Left renal cortex interstitium (tissue), 4 donors: ENCODE data around the gene MRGPRD. TPM values are rescaled to one million over a fixed set of nuclear protein-coding genes. Genes with fewer than 3 reads are reported as not detected.

Experiments
- DNase-seq, 4 donors: peaks; one replicate each; pipeline ENCODE4 v3.0.0-alpha.2; 2013; ENCODE audit warnings: low read depth in 4 of 4, low spot score in 2 of 4, missing footprints in 1 of 4
- polyA plus RNA-seq, 4 donors: library from polyadenylated mRNA; unstranded; fragments of 120-200 nt; gene quantifications; one replicate each; pipeline ENCODE4 v1.2.1, GENCODE V29; 2013; ENCODE audit not compliant: insufficient read length in 4 of 4

Gene MRGPRD
- polyA plus RNA-seq, 4 donors = 0.11 TPM; not detected in 3

GRCh38 chr11:68996376-68997123, 15.8 kb upstream of the MRGPRD start:
- no peak for DNase-seq

- no peak for DNase-seq
Measured at GRCh38 chr11:68994894-68995285, 14.1 kb upstream of the MRGPRD start.

DNA sequence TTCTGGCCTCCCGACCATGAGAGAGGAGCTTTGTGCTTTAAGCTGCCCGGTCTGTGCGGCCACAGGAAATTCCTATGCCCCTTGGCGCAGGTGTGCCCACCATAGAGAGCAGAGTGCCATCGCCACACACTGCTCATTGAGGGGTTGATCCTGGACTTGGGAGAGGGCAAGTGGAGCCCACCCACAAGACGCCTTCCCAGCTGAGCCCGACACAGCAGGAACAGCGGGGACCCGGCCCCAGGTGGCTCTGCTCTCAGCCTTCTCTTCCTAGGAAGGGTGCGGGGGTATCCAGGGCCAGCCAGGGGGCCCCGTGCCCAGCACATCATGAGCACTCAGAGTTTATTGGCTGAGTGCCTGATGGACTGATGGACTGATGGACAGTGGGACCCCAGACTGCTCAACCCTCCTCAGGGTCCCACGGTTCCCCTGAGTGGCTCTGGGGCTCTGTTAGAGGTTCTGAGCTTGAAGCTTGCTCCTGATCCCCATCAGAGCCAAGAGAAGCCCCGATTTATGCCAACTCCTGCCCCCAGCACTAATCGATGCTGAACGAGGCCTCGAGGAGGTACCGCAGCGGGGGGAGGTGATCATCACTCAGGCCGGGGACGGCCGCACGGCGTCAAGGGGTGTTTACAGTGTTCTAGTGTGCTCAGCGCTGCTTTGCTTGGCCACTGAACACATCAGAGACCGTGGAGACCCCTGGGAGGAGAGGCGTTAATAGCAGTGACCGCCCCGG, 13.5 kb upstream of the MRGPRD start:
- DNase-seq = no peak

GRCh38 chr11:68993546-68993945, 12.8 kb upstream of the MRGPRD start:
- DNase-seq = no peak

GRCh38 chr11:68992743-68993255, 12.0 kb upstream of the MRGPRD start:
- no peak for DNase-seq

DNA sequence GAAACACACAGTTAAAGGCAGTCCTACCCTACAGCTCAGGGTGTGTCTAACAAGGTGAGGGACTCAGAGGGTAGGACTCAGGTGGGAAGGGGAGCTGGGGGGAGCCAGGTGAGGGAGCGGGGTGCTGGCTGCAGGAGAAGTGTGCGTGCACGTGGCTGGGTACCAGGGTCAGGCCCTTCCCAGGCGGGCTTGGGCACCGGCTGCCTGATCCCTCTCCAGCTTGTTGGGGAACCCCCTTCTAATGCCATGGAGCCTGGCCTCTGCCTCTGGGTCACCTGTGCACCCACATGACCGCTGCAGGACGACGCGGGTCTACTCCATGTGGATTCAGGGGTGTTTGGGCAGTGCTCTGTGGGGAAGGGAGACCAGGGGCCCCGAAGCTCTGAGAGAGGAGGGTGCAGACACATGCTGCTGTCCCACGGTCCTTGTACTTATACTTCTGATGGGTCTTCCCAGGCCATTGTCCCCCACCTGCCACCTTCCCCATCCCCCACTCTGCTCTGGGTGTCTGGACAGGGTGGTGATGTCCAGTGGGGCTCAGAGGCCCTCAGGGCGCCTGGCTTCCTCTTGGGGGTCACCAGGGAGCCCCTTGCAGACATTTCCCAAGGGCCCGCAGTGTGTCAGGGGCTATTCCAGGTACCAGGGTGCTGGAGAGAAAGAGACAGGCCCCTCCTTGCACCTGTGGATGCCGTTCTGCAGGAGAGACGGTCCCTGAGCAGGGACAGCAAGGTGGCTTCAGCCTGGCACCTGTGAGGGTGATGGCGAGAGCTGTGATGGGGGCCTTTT, 10.4 kb upstream of the MRGPRD start:
- no peak for DNase-seq

- no peak for DNase-seq
Measured at GRCh38 chr11:68989936-68990606, 9.3 kb upstream of the MRGPRD start.

DNA sequence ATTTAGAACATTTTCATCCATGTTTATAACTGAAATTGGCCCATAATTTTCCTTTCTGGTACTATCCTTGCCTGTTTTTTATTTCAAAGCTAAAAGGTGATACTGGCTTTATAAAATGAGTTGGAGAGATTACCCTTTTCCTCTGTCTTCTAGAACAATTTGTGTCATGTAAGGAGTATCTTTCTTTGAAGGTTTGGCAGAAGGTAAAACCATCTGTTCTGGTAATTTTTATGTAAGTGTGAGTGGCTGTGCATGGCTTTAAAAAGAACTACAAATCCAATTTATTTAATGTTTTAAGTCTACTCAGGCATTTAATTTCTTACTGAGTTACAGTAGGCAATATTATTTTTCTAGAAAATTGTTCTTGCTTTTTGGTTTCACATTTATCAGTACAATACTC, 7.7 kb upstream of the MRGPRD start:
- DNase-seq = no peak

- no peak for DNase-seq
Measured at GRCh38 chr11:68987211-68987610, 6.4 kb upstream of the MRGPRD start.

DNA sequence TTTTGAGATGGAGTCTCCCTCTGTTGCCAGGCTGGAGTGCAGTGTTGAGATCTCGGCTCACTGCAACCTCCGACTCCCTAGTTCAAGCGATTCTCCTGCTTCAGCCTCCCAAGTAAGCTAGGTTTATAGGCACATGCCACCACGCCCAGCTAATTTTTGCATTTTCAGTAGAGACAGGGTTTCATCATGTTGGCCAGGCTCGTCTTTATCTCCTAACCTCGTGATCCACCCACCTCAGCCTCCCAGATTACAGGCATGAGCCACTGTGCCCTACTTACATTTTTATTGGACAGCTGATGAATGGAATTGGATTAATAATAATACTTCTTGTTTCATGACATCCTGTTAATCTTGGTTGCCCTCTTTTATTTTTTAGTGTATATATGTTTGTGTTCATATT, 3.0 kb upstream of the MRGPRD start:
- DNase-seq = no peak

DNA sequence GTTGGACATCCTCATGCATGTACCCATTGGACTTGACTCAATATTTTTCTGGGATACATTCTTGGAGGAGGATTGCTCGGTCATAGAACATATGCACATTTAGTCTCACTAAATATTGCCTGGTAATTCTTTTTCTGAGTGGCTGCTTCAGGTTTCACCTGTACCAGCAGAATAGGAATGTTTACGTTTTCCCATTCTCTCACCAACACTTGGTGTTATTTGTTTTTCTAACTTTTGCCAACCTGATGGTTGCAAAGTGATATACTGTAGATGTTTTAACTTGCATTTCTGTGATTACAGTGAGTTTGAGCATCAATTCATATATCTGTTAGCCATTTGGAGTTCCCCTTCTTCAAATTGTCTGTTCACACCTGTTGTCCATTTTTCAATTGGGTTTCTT, 1.3 kb upstream of the MRGPRD start:
- no peak for DNase-seq

DNA sequence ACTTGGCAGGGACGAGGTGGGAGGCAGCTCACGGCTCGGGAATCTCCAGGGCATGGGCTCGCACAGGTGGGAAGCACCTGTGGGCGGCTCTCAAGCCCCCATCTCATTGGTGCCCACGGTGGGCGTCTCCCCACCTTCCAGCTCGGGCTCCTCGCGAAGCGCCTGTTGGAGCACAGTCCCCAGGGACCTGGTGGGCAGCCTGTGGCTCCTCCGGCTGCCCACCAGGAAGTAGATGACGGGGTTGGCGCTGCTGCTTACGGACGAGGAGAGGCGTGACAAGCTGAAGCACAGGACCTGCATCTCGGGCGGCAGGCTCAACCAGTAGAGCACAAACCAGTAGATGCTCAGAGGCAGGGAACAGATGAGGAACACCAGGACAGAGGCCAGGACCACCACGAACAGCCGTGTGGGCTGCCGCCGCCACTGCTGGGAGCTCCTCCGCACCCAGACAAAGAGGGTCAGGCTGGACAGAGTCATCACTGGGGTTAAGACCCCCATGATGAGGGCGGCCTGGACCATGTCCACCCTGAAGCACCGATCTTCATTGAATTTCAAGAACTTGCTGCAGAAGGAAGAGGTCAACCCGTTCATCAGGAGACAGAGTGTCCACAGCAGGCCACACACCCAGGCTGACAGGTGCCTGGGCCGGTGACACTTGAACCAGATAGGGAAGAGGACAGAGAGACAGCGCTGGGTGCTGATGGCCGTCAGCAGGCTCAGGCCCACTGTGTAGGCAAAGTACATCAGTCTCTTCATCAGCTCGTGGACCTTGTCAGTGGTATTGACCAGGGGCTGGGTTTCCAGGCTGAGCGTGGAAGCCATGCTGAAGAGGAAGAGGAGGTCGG, 633 bp downstream of the MRGPRD start:
- DNase-seq = no peak

GRCh38 chr11:68978931-68979594, 1.7 kb downstream of the MRGPRD start:
- DNase-seq = no peak

- no peak for DNase-seq
Measured at GRCh38 chr11:68978626-68978930, 2.2 kb downstream of the MRGPRD start.

DNA sequence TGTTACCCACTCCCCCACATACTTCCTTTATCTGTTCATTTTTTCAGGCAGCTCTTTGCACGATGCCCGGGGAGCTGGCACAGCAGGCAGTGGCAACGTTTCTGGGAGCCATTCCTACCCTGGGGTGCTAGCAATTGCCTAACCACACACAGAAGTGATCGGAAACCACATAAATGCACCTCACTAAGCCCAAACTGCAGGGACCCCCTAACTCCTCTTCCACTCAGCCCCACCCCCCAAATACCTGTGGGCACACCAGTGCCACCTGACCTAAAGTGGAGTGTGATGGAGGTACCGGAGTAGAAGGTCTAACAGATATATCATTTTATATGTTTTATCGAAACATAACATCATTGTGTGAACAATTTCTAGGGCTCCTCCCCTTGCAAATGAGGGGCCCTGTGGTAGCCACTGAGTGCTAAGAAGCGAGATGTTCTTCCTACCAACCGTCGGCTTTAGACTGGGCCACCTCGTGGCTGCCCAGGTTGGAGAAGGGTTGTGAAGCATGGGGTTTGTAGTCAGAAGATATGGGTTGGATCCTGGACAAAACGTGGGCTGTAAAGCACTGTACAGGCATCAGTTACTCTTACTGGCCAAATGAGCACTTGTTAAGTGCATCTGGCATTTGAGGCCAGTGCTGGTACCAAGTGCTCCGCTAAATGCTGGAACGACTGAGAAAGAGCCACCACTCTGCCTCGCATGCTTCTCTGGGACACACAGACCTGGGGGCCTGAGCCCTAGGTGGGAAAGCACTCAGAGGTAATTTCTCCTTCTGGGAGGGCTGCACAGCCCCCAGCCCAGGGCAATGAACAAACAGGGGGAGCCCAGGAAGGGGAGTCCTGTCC, 2.8 kb downstream of the MRGPRD start:
- no peak for DNase-seq

GRCh38 chr11:68976563-68976962, 4.2 kb downstream of the MRGPRD start:
- no peak for DNase-seq

- DNase-seq = no peak
Measured at GRCh38 chr11:68976095-68976494, 4.7 kb downstream of the MRGPRD start.

- no peak for DNase-seq
Measured at GRCh38 chr11:68974421-68975194, 6.2 kb downstream of the MRGPRD start.
